ENCODE measurements around the gene ERC2. TPM values are rescaled to one million over a fixed set of nuclear protein-coding genes. Genes with fewer than 3 reads are reported as not detected.

Gene ERC2
- polyA plus RNA-seq, 1 experiment = 0.07 TPM

DNA sequence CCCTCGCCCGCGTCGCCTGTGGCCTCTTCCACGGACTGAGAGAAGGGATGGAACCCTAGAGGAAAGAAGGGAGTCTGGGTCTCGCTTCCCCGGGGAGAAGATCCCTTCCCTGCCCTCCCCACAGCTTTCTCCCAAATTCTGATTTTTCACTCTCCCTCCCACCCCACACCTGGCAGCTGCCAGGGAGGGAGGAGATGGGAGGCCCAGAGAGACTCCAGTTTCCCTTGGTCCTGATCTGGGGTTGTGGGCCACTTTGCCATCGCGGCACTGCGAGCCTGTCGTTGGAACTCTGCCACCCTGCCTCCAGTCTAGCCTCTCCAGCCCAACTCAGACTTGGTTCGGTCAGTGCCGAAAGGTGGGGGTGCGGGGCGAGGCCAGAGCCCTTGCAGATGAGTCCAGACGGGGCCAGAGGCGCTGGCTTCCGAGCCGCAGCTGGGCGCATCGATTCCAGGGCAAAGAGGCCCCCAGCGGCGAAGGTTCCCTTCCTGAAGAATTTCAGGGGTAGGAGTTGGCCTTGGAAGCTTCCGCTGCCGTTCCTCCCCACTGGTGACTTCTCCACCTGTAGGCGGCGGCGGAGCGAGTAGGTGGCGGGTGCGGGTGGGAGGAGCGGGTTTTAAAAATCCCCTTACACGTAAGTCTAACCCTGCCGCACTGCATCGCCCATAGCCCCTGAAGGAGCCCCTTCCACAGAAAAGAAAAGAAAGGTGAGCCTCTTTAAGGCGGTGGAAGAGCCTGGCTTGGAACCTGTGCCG, 986.3 kb downstream of the ERC2 start:
- Histone ChIP-seq H3K4me3 (ENCODE audit: low read depth, low read length) (peak overlapping the region; percentile 98), H3K27ac (ENCODE audit: low read depth, low read length) (peak overlapping the region; percentile 97), H3K9me3 (ENCODE audit: control insufficient read depth, insufficient read depth, low read length) (no peaks in the 10 kb centered on the region; the same call in 1 of the 2 replicates), H3K27me3 (ENCODE audit: control insufficient read depth, insufficient read depth, low read length) (no peaks in the 10 kb centered on the region)
- DNase-seq (ENCODE audit: low read depth, low spot score) = no peak
- CTCF ChIA-PET = interaction anchor here (1.2 to 1.3 kb wide), 2 partner anchors 117 to 516 kb away, joined by 3 read pairs; no protein-coding TSS in a partner anchor
- TF ChIP-seq, protein P1, sequence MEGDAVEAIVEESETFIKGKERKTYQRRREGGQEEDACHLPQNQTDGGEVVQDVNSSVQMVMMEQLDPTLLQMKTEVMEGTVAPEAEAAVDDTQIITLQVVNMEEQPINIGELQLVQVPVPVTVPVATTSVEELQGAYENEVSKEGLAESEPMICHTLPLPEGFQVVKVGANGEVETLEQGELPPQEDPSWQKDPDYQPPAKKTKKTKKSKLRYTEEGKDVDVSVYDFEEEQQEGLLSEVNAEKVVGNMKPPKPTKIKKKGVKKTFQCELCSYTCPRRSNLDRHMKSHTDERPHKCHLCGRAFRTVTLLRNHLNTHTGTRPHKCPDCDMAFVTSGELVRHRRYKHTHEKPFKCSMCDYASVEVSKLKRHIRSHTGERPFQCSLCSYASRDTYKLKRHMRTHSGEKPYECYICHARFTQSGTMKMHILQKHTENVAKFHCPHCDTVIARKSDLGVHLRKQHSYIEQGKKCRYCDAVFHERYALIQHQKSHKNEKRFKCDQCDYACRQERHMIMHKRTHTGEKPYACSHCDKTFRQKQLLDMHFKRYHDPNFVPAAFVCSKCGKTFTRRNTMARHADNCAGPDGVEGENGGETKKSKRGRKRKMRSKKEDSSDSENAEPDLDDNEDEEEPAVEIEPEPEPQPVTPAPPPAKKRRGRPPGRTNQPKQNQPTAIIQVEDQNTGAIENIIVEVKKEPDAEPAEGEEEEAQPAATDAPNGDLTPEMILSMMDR (IDR thresholded peaks at IDR 0.05; ENCODE audit: low read depth, low read length) = peak; percentile 35
- POLR2A ChIA-PET = interaction anchor here (0.7 to 1.7 kb wide), 6 partner anchors 11 to 652 kb away, joined by 3 to 8 read pairs (median 4); no protein-coding TSS in a partner anchor

GRCh38 chr3:55480911-55481743, 987.1 kb downstream of the ERC2 start:
- TF ChIP-seq, protein P1 (IDR thresholded peaks at IDR 0.05; ENCODE audit: low read depth, low read length) = no peak; the same call in 1 of the 2 replicates
- no peaks in the 10 kb centered on the region; the same call in 1 of the 2 replicates for H3K9me3 ChIP-seq (ENCODE audit: control insufficient read depth, insufficient read depth, low read length)
- peak overlapping the region; percentile 97 for H3K27ac ChIP-seq (ENCODE audit: low read depth, low read length)
- H3K27me3 ChIP-seq (ENCODE audit: control insufficient read depth, insufficient read depth, low read length) = no peaks in the 10 kb centered on the region
- peak overlapping the region; percentile 98 for H3K4me3 ChIP-seq (ENCODE audit: low read depth, low read length)
- ChIA-PET CTCF (interaction anchor here (1.0 to 1.3 kb wide), 3 partner anchors 116 to 628 kb away, joined by 3 to 6 read pairs (median 3); no protein-coding TSS in a partner anchor), POLR2A (interaction anchor here (0.6 to 1.7 kb wide), 3 partner anchors 11 to 249 kb away, joined by 3 to 4 read pairs (median 3); no protein-coding TSS in a partner anchor)
- DNase-seq (ENCODE audit: low read depth, low spot score) = no peak

- CTCF ChIA-PET = interaction anchor here (0.6 to 1.9 kb wide), 5 partner anchors 11 to 1540 kb away, joined by 3 to 7 read pairs (median 3); no protein-coding TSS in a partner anchor
- Histone ChIP-seq H3K4me3 (ENCODE audit: low read depth, low read length) (peak overlapping the region; percentile 98), H3K9me3 (ENCODE audit: control insufficient read depth, insufficient read depth, low read length) (no peaks in the 10 kb centered on the region; the same call in 1 of the 2 replicates), H3K27ac (ENCODE audit: low read depth, low read length) (peak overlapping the region; percentile 68), H3K27me3 (ENCODE audit: control insufficient read depth, insufficient read depth, low read length) (no peaks in the 10 kb centered on the region)
- TF ChIP-seq, protein P1 (IDR thresholded peaks at IDR 0.05; ENCODE audit: low read depth, low read length) = no peak
- DNase-seq (ENCODE audit: low read depth, low spot score) = no peak
- POLR2A ChIA-PET = interaction anchor here (1.1 to 2.1 kb wide), 3 partner anchors 9 to 308 kb away, joined by 3 to 7 read pairs (median 4); no protein-coding TSS in a partner anchor
These were observed 990.7 kb downstream of the ERC2 start for GRCh38 chr3:55477306-55478303.

DNA sequence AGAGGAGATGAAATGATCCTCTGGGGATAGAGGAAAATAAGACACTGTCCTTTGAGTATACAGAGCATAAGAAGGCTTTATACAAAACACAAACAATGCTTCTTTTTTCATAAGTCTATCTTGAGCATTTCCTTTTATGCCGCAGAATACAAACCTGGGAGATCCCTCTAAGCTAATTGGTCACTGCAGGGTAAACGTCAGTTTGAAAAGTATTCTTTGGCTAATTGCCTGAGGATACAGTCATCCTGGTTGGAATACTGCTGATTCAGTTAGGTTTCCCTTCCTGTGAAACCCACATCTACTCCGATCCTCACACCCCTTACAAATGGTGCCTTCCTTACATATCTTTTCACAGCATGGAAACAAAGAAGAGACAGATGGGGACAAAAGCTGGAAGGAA, 991.8 kb downstream of the ERC2 start:
- no peak for DNase-seq (ENCODE audit: low read depth, low spot score)
- TF ChIP-seq, protein P1 (IDR thresholded peaks at IDR 0.05; ENCODE audit: low read depth, low read length) = no peak
- Histone ChIP-seq H3K4me3 (ENCODE audit: low read depth, low read length) (peak overlapping the region; percentile 98), H3K27me3 (ENCODE audit: control insufficient read depth, insufficient read depth, low read length) (no peaks in the 10 kb centered on the region), H3K9me3 (ENCODE audit: control insufficient read depth, insufficient read depth, low read length) (no peaks in the 10 kb centered on the region; the same call in 1 of the 2 replicates), H3K27ac (ENCODE audit: low read depth, low read length) (peak overlapping the region; percentile 68)
- POLR2A ChIA-PET = interaction anchor here (1.1 to 2.1 kb wide), 3 partner anchors 8 to 307 kb away, joined by 3 to 7 read pairs (median 4); no protein-coding TSS in a partner anchor
- CTCF ChIA-PET = interaction anchor here (1.2 to 1.9 kb wide), 4 partner anchors 622 to 1538 kb away, joined by 3 to 7 read pairs (median 4); no protein-coding TSS in a partner anchor
